Measurements from ENCODE around the gene TBX15.

The TBX15 gene

GRCh38 chr1:119006406-119007279, 18.5 kb upstream of the TBX15 start:
- no peak for TF ChIP-seq TAF1 (IDR thresholded peaks at IDR 0.05; ENCODE audit: borderline replicate concordance, insufficient read depth, low read length)
- TF ChIP-seq FOXP2 (optimal IDR thresholded peaks at IDR 0.05; ENCODE audit: borderline replicate concordance, extremely low read depth, extremely low read length, insufficient read depth): no peak
- TF ChIP-seq REST (IDR thresholded peaks at IDR 0.05; ENCODE audit: insufficient read depth in 1 of 2, low read depth in 2 of 2, low read length in 2 of 2): no peak
- no peak for TF ChIP-seq SIN3A (IDR thresholded peaks at IDR 0.05; ENCODE audit: borderline replicate concordance, insufficient read depth, low read length)
- TF ChIP-seq POLR2AphosphoS5 (IDR thresholded peaks at IDR 0.05; ENCODE audit: low read depth, low read length): no peak

- TF ChIP-seq SIN3A (IDR thresholded peaks at IDR 0.05; ENCODE audit: borderline replicate concordance, insufficient read depth, low read length) (no peak), TAF1 (IDR thresholded peaks at IDR 0.05; ENCODE audit: borderline replicate concordance, insufficient read depth, low read length) (no peak), FOXP2 (optimal IDR thresholded peaks at IDR 0.05; ENCODE audit: borderline replicate concordance, extremely low read depth, extremely low read length, insufficient read depth) (no peak), POLR2AphosphoS5 (IDR thresholded peaks at IDR 0.05; ENCODE audit: low read depth, low read length) (no peak), REST (IDR thresholded peaks at IDR 0.05; ENCODE audit: insufficient read depth in 1 of 2, low read depth in 2 of 2, low read length in 2 of 2) (no peak)
Observed at GRCh38 chr1:119005724-119006405, 17.7 kb upstream of the TBX15 start.

- TF ChIP-seq REST (IDR thresholded peaks at IDR 0.05; ENCODE audit: insufficient read depth in 1 of 2, low read depth in 2 of 2, low read length in 2 of 2): no peak
- TF ChIP-seq SIN3A (IDR thresholded peaks at IDR 0.05; ENCODE audit: borderline replicate concordance, insufficient read depth, low read length): no peak
- no peak for TF ChIP-seq POLR2AphosphoS5 (IDR thresholded peaks at IDR 0.05; ENCODE audit: low read depth, low read length)
- no peak for TF ChIP-seq FOXP2 (optimal IDR thresholded peaks at IDR 0.05; ENCODE audit: borderline replicate concordance, extremely low read depth, extremely low read length, insufficient read depth)
- TF ChIP-seq TAF1 (IDR thresholded peaks at IDR 0.05; ENCODE audit: borderline replicate concordance, insufficient read depth, low read length): no peak
Observed at GRCh38 chr1:119004781-119005180, 16.6 kb upstream of the TBX15 start.

GRCh38 chr1:119004129-119004527, 16.0 kb upstream of the TBX15 start:
- no peak for TF ChIP-seq REST (IDR thresholded peaks at IDR 0.05; ENCODE audit: insufficient read depth in 1 of 2, low read depth in 2 of 2, low read length in 2 of 2)
- TF ChIP-seq FOXP2 (optimal IDR thresholded peaks at IDR 0.05; ENCODE audit: borderline replicate concordance, extremely low read depth, extremely low read length, insufficient read depth): no peak
- TF ChIP-seq SIN3A (IDR thresholded peaks at IDR 0.05; ENCODE audit: borderline replicate concordance, insufficient read depth, low read length): no peak

All from PFSK-1 (cell line).